HEK293 (cell line): ENCODE results near the gene UGT1A1.

ENCODE experiments used
- YY1 ChIP-seq: fragments of 450-650 bp; formaldehyde crosslinking; IDR thresholded peaks from 2 replicates; pipeline ENCODE4 v1.5.1; 2018; ENCODE audit warnings: missing biosample characterization, missing genetic modification characterization
- ZNF510 ChIP-seq: fragments of 450-650 bp; formaldehyde crosslinking; IDR thresholded peaks from 2 replicates; pipeline ENCODE4 v1.5.1; 2018; ENCODE audit warnings: mild to moderate bottlenecking, missing genetic modification characterization, missing biosample characterization; ENCODE audit not compliant: insufficient replicate concordance

GRCh38 chr2:233817995-233818638, 58.0 kb downstream of the UGT1A1 start:
- TF ChIP-seq ZNF510 (no peak), YY1 (tag by site-specific recombination) (no peak)
